KOPT-K1 (cell line): ENCODE data around the gene TVP23C.

ENCODE experiments used
- H3K27ac ChIP-seq: fragments of 200-600 bp; sonication (generic); 2 replicates; pipeline ENCODE4 v1.5.1; 2016; ENCODE audit warnings: antibody characterized with exemption, mild to moderate bottlenecking, low read depth, low read length; ENCODE audit not compliant: poor library complexity, severe bottlenecking
- H3K36me3 ChIP-seq: fragments of 200-600 bp; sonication (generic); 2 replicates; pipeline ENCODE4 v1.5.1; 2017; ENCODE audit warnings: antibody characterized with exemption, mild to moderate bottlenecking, low read length, moderate library complexity; ENCODE audit not compliant: insufficient read depth
- H3K9me3 ChIP-seq: fragments of 200-600 bp; sonication (generic); 2 replicates; pipeline ENCODE4 v1.5.1; 2017; ENCODE audit warnings: antibody characterized with exemption, low read length, mild to moderate bottlenecking; ENCODE audit not compliant: insufficient read depth, poor library complexity, severe bottlenecking

The TVP23C gene

GRCh38 chr17:15466131-15466530 lies 97.2 kb downstream of the TVP23C start:
- no peak overlapping the region for H3K27ac ChIP-seq
- no peaks in the 10 kb centered on the region for H3K9me3 ChIP-seq
- no peaks in the 10 kb centered on the region for H3K36me3 ChIP-seq

GRCh38 chr17:15465045-15465701 lies 98.1 kb downstream of the TVP23C start:
- Histone ChIP-seq H3K36me3 (no peaks in the 10 kb centered on the region), H3K9me3 (no peaks in the 10 kb centered on the region), H3K27ac (no peak overlapping the region)

DNA sequence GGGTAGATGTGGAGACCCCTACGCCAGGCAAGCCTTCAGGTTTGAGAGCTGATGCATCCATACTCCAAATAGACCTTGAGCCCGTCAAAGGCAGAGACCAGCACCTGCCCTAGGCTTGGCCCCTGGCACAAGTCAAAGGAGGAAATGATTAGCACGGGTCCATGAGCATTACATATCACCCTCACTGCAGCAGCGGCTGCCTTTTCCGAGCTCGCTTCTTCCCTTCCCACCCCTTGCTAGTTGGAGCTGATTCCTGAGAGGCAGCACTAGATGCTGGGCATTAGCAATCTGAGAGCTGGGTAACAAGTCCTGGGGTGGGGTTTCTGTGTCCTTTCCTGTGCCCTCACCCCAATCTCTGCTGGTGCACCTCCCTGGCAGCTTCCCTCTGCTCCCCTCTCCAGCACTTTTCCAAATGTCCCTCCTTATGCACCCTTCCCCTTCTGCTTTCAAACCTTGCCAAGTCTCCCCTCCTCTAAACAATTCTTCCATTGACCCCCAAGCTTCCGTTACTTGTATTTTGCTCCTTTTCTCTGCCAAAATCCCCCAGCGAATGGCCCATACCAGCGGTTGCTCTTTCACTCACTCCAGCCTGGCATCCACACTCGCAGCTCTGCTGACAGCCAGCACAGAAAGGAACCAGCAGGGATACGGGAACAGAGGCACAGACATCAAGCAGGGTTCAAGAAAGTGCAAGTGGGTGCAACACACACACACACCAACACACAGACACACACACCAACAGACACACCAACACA lies 98.9 kb downstream of the TVP23C start:
- Histone ChIP-seq H3K36me3 (no peaks in the 10 kb centered on the region), H3K27ac (no peak overlapping the region), H3K9me3 (no peaks in the 10 kb centered on the region)

GRCh38 chr17:15462976-15463772 lies 100.1 kb downstream of the TVP23C start:
- H3K27ac ChIP-seq, result no peak overlapping the region
- H3K9me3 ChIP-seq, result no peaks in the 10 kb centered on the region
- H3K36me3 ChIP-seq, result no peaks in the 10 kb centered on the region

GRCh38 chr17:15457723-15458094 lies 105.6 kb downstream of the TVP23C start:
- Histone ChIP-seq H3K27ac (no peak overlapping the region), H3K9me3 (peaks cover 12% of the 10 kb centered on the region), H3K36me3 (peaks cover 12% of the 10 kb centered on the region; the same call in 1 of the 2 replicates)

- peaks cover 17% of the 10 kb centered on the region; the same call in 1 of the 2 replicates for H3K36me3 ChIP-seq
- peaks cover 12% of the 10 kb centered on the region for H3K9me3 ChIP-seq
- H3K27ac ChIP-seq, result no peak overlapping the region
These were observed 106.1 kb downstream of the TVP23C start for GRCh38 chr17:15456972-15457722.

- Histone ChIP-seq H3K36me3 (peaks cover 23% of the 10 kb centered on the region; the same call in 1 of the 2 replicates), H3K9me3 (peaks cover 12% of the 10 kb centered on the region), H3K27ac (no peak overlapping the region)
These were observed 106.8 kb downstream of the TVP23C start for GRCh38 chr17:15456496-15456895.

DNA sequence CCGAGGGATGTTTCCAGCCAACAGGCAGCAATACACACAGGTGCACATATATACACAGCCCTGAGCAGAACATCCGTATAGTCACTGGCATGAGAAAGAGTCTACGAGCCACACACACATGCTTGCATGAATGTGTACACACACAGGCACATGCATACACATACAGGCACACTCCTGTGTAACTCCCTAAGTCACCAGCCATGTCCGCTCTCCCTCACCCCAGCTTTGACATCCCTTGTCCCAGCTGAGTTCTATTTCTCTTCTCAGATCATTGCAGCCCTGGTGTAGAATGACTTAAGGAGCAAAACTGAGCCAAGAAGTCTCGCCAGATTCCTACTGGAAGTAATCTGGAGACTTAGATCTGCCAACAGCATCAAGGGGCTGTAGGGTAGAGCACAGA lies 108.9 kb downstream of the TVP23C start:
- H3K36me3 ChIP-seq, result peaks cover 25% of the 10 kb centered on the region; the same call in 1 of the 2 replicates
- peaks cover 12% of the 10 kb centered on the region for H3K9me3 ChIP-seq
- H3K27ac ChIP-seq, result no peak overlapping the region

DNA sequence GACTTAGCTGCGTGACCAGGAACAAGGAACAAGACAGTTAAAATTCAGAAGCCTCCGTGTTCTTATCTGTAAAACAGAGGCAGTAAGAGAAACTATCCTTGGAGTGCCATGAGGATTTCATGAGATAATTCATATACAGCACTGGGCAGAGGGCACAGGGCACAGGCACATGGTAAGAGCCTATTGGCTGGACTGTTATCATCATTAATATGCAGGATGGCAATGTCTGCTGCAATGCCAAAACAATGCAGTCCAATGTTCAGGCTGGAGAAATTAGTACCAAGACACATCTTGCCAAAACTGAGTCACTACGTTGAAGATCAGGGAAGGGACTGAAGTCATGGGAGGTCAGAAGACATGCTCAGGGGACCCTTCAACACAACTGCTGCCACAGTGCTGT lies 109.5 kb downstream of the TVP23C start:
- Histone ChIP-seq H3K36me3 (peaks cover 25% of the 10 kb centered on the region; the same call in 1 of the 2 replicates), H3K9me3 (peaks cover 12% of the 10 kb centered on the region), H3K27ac (no peak overlapping the region)

DNA sequence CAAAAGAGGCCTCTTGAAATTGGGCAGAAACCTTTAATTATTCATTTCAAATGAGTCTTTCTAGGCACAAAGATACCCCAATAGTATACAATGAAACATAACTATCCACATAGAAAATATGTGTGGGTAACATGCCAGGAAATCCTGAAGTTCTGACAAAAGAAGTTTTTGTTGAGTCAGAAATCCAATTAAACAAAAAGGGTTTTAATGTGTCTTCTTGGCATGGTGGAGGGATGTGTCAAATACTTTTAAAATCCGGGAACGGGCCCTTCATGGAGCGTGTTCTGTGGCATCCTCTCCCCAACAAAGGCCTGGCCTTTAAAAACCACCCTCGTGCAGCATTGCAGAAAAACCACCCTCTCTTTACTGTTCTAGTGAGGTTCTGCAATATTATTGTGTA lies 110.0 kb downstream of the TVP23C start:
- H3K36me3 ChIP-seq, result peaks cover 25% of the 10 kb centered on the region; the same call in 1 of the 2 replicates
- H3K9me3 ChIP-seq, result peaks cover 12% of the 10 kb centered on the region
- H3K27ac ChIP-seq, result no peak overlapping the region

GRCh38 chr17:15452746-15453145 lies 110.5 kb downstream of the TVP23C start:
- no peak overlapping the region for H3K27ac ChIP-seq
- peaks cover 12% of the 10 kb centered on the region for H3K9me3 ChIP-seq
- H3K36me3 ChIP-seq, result peaks cover 25% of the 10 kb centered on the region; the same call in 1 of the 2 replicates
